Bronchial epithelial cell (primary cell): ENCODE measurements around the gene LCN9. TPM values are rescaled to one million over a fixed set of nuclear protein-coding genes. Genes with fewer than 3 reads are reported as not detected.

ENCODE experiments used
- DNase-seq: peaks from one replicate; pipeline ENCODE4 v3.0.0-alpha.2; 2010; ENCODE audit warnings: low read depth
- FAIRE-seq: peaks from 2 replicates; lab custom pipeline; 2011; peaks lifted over from hg19 to GRCh38; lab: Jason Lieb, UNC
- H3K27me3 ChIP-seq: 2 replicates; pipeline ENCODE4 v1.5.1; 2011; ENCODE audit warnings: low read length; ENCODE audit not compliant: control insufficient read depth, insufficient read depth
- H3K36me3 ChIP-seq: 2 replicates; pipeline ENCODE4 v1.5.1; 2011; ENCODE audit warnings: low read length; ENCODE audit not compliant: control insufficient read depth, insufficient read depth
- H3K4me3 ChIP-seq: 2 replicates; pipeline ENCODE4 v1.5.1; 2011; ENCODE audit warnings: mild to moderate bottlenecking, low read depth, low read length, control low read depth
- total RNA-seq: library from RNA; depleted of rRNA; stranded (reverse); fragments of >200 nt; gene quantifications from 2 replicates; pipeline ENCODE4 v1.2.1, GENCODE V29; 2014
- TF ChIP-seq, protein P1 (sequence below): IDR thresholded peaks from 2 replicates; pipeline ENCODE4 v1.5.1; 2011; ENCODE audit warnings: mild to moderate bottlenecking, moderate library complexity, low read length, control low read depth, inconsistent platforms; ENCODE audit not compliant: insufficient read depth, severe bottlenecking

LCN9 gene
- total RNA-seq, 1 donor from 2014 or later, result not detected

- no peak within 1 kb of the TSS for H3K4me3 ChIP-seq
- no peaks in the 10 kb centered on the region for H3K36me3 ChIP-seq
- no peak for FAIRE-seq
- H3K27me3 ChIP-seq, result peaks cover 1% of the 10 kb centered on the region
- TF ChIP-seq, protein P1, sequence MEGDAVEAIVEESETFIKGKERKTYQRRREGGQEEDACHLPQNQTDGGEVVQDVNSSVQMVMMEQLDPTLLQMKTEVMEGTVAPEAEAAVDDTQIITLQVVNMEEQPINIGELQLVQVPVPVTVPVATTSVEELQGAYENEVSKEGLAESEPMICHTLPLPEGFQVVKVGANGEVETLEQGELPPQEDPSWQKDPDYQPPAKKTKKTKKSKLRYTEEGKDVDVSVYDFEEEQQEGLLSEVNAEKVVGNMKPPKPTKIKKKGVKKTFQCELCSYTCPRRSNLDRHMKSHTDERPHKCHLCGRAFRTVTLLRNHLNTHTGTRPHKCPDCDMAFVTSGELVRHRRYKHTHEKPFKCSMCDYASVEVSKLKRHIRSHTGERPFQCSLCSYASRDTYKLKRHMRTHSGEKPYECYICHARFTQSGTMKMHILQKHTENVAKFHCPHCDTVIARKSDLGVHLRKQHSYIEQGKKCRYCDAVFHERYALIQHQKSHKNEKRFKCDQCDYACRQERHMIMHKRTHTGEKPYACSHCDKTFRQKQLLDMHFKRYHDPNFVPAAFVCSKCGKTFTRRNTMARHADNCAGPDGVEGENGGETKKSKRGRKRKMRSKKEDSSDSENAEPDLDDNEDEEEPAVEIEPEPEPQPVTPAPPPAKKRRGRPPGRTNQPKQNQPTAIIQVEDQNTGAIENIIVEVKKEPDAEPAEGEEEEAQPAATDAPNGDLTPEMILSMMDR, result peak; percentile 68
- no peak for DNase-seq
These were observed 39.0 kb downstream of the LCN9 start, which contains the start of gene KCNT1 for GRCh38 chr9:135701959-135702721. Gene KCNT1 (plus strand): TSS chr9:135702185. CDS start chr9:135702259, 74 bp downstream.

DNA sequence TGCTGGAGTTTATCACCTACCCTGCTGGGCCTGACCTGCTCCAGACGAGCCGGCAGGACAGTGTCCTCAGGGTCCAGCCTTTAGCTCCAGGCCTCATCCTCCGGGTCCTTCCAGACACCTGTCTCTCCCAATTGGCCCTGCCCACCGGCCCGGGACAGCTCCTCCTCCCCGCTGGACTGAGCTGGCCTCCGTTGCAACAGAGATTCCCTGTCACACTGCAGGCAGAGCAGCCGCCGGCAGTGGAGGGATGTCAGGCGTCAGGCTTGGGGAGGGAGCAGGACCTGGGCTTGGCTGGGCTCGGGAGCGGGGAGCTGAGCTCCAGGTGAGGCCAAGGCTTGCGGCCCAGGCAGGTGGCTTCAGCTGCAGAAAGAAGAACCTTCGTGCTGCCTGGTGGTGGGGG is 40.6 kb downstream of the LCN9 start:
- no peaks in the 10 kb centered on the region for H3K36me3 ChIP-seq
- TF ChIP-seq, protein P1, result no peak
- H3K4me3 ChIP-seq, result no peak overlapping the region
- H3K27me3 ChIP-seq, result peaks cover 1% of the 10 kb centered on the region
- no peak for DNase-seq
- no peak for FAIRE-seq

DNA sequence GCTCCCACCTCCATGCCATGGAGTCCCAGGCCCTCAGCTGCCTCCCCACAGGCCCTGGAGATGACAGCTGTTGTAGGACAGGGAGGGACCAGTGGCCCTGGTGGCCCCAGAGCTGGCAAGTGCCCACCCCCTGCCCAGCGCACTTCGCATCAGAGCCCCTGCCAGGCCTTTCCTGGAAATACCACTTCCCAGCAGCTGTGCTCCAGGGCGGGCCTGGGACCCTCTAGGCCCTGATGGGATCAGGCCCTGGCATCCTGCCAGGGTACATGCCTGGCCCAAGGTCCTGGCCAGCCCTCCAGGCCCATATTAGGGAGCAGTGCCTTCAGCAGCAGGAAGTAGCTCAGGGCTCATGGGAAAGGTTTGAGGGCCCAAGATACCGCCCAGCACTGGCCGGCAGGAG is 41.4 kb downstream of the LCN9 start:
- Histone ChIP-seq H3K36me3 (no peaks in the 10 kb centered on the region), H3K27me3 (peaks cover 1% of the 10 kb centered on the region), H3K4me3 (no peak overlapping the region)
- FAIRE-seq (no peak), DNase-seq (no peak)
- TF ChIP-seq, protein P1, result no peak

- no peak overlapping the region for H3K4me3 ChIP-seq
- FAIRE-seq, result no peak
- DNase-seq, result no peak
- H3K27me3 ChIP-seq, result peaks cover 1% of the 10 kb centered on the region
- H3K36me3 ChIP-seq, result no peaks in the 10 kb centered on the region
- TF ChIP-seq, protein P1, result no peak
These were observed 42.3 kb downstream of the LCN9 start for GRCh38 chr9:135705376-135705775.

- TF ChIP-seq, protein P1, result no peak
- no peak for FAIRE-seq
These were observed 43.2 kb downstream of the LCN9 start for GRCh38 chr9:135706288-135706687.

More at GRCh38 chr9:135706288-135706687, 43.2 kb downstream of the LCN9 start:
- H3K27me3 ChIP-seq, result peaks cover 1% of the 10 kb centered on the region
- no peak overlapping the region for H3K4me3 ChIP-seq
- H3K36me3 ChIP-seq, result no peaks in the 10 kb centered on the region
- DNase-seq, result no peak
